Mucosa of descending colon (tissue), 3 donors: ENCODE measurements around the gene PIK3CG. TPM values are rescaled to one million over a fixed set of nuclear protein-coding genes. Genes with fewer than 3 reads are reported as not detected.

Experiments used
- ATAC-seq: fragments of 200-7000 bp; cut with Tn5 transposase; one replicate; pipeline ENCODE4 v1.9.1; 2020; ENCODE audit warnings: mild to moderate bottlenecking, moderate library complexity
- DNase-seq, 3 donors: peaks; one replicate each; pipeline ENCODE4 v3.0.0-alpha.2; 2020
- H3K36me3 ChIP-seq: fragments of 200-600 bp; one replicate; pipeline ENCODE4 v1.8.0; 2021; ENCODE audit warnings: low read depth, mild to moderate bottlenecking
- H3K4me1 ChIP-seq: fragments of 200-600 bp; one replicate; pipeline ENCODE4 v1.8.0; 2021; ENCODE audit warnings: low read depth, mild to moderate bottlenecking
- H3K4me3 ChIP-seq: fragments of 200-600 bp; one replicate; pipeline ENCODE4 v1.8.0; 2021; ENCODE audit warnings: mild to moderate bottlenecking
- H3K9me3 ChIP-seq: fragments of 200-600 bp; one replicate; pipeline ENCODE4 v1.8.0; 2021; ENCODE audit warnings: mild to moderate bottlenecking
- intact Hi-C, 2 donors: fragments of 100-400 bp; cut with DNase I in 1 of 2; cut with micrococcal nuclease in 1 of 2; formaldehyde crosslinking; loops; one replicate each; pipeline versions ENCODE4 v1.11.0 to v1.11.1; 2022; cut with DNase I, micrococcal nuclease
- total RNA-seq, 3 donors: library from RNA; stranded (reverse); fragmentation: NEBNext Ultra II Directional in 2 of 3; extraction: Animal tissue kit (Norgen Biotek cat#: 25700) in 2 of 3; gene quantifications; one replicate each; pipeline versions ENCODE4 v1.2.1 to v1.2.4, GENCODE V29; 2021 to 2023
- TF ChIP-seq, protein P1 (sequence below): fragments of 200-600 bp; IDR thresholded peaks from one replicate; pipeline ENCODE4 v1.8.0; 2022; ENCODE audit warnings: antibody characterized with exemption, mild to moderate bottlenecking
- donor health status: DM: no; HTN: no; CAD: no; lungs with moderate emphysema.
- donor health status: DM: no; HTN: no; CAD: no.
- donor health status: DM: no; HTN: yes; CAD: no.

The PIK3CG gene
- total RNA-seq, 3 donors from 2014 or later = 3.1 to 7.1 (median 5.5) TPM

DNA sequence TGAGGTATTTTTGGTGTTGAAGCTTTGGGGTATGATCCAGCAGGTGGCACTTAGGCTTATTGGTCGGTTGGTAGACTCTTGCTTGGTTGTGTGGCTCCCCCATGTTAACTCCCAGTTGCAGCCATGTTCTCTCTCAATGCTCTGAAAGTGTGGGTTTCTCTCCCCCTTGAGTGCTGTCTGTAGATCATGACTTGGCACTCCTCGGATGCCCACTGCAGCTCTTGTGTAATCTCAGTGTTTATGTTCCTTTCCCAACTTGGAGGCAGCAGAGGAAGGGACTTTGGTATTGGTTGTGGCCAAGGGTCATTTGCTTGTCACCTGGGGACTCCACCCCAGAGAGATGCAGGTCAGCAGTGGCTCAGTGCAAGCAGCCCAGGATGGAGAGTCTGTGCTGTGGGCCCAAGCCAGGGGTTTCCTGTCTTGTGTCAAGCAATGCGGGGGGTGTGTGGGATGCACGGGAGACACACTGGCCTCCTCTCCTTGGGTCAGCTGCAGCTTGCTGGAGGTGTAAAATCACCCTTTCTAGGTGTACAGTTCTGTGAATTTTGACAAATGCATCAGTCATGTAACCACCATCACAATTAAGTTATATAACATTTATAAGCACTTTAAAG, 36.9 kb downstream of the PIK3CG start:
- no peak for ATAC-seq
- no peaks in the 10 kb centered on the region for H3K36me3 ChIP-seq

DNA sequence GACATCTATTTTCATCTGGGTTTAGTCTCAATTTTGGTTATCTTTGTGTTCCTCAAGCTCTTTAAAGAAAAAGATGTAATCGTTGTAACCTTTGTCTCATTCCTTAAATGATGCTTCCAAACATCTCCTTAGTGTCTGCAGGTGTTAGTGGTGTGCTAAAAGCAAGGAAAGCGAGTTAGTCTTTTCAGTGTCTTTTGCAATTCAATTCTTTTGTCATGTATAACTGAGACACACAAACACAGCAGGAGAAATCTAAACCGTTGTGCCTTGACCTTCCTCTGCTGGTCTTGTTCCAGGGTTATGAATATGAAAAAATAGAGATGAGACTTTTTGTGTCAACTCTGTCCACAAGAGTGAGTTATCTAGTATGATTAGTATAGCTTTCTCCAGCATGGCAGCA, 40.7 kb downstream of the PIK3CG start:
- Histone ChIP-seq H3K4me3 (no peak overlapping the region), H3K9me3 (no peaks in the 10 kb centered on the region), H3K36me3 (no peaks in the 10 kb centered on the region), H3K4me1 (no peaks in the 10 kb centered on the region)
- ATAC-seq (no peak), DNase-seq (no peak)
- TF ChIP-seq, protein P1, sequence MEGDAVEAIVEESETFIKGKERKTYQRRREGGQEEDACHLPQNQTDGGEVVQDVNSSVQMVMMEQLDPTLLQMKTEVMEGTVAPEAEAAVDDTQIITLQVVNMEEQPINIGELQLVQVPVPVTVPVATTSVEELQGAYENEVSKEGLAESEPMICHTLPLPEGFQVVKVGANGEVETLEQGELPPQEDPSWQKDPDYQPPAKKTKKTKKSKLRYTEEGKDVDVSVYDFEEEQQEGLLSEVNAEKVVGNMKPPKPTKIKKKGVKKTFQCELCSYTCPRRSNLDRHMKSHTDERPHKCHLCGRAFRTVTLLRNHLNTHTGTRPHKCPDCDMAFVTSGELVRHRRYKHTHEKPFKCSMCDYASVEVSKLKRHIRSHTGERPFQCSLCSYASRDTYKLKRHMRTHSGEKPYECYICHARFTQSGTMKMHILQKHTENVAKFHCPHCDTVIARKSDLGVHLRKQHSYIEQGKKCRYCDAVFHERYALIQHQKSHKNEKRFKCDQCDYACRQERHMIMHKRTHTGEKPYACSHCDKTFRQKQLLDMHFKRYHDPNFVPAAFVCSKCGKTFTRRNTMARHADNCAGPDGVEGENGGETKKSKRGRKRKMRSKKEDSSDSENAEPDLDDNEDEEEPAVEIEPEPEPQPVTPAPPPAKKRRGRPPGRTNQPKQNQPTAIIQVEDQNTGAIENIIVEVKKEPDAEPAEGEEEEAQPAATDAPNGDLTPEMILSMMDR = no peak
- intact Hi-C loops = no loop called here

More for the DNA sequence above, 36.9 kb downstream of the PIK3CG start:
- no peak for DNase-seq
- H3K4me1 ChIP-seq = no peaks in the 10 kb centered on the region
- TF ChIP-seq, protein P1 = no peak
- intact Hi-C loops = no loop called here
- no peaks in the 10 kb centered on the region for H3K9me3 ChIP-seq
- H3K4me3 ChIP-seq = no peak overlapping the region

DNA sequence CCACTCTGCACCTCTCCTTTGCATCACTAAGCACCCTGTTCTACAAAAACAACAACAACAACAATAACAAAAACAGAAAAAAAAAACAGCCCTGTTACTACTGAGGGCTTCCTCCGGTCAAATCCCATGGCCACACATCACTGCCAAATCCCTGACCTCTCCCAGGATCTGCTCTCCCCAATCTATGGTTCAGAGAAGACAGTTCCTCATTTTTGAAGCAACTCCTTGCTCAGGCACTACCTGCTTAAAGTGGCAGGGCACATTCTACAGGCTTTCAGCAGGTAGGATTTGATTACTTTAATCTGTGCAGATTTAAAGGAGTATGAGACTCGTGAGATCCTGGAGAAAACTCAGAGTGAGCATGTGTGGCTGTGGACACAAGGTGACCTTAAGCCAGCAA, 46.9 kb downstream of the PIK3CG start:
- DNase-seq = no peak
- intact Hi-C loops = no loop called here

DNA sequence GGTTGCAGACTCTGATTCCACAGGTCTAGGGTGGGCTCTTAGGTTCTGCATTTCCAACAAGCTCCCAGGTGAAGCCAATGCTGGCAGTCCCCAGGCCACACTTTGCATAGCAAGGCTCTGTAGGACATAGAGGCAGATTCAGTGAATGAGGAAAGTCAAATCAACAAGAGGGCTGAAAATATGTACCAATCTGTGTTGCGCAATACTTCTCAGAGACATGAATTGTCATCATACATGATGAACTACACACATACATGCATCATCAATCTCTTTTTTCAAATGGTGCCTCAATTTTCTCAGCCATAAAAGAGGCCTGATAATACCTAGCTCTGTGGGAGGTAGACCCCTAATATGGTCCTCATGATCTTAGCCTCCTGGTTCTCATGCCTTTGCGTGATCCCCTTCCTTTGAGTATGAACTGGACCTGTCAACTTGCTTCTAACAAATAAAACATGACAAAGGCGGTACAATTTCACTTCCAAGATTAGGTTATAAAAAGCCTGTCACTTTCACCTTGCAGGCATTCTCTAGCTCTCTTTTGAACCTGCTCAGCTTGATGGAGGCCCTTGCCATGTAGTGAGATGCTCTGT, 49.0 kb downstream of the PIK3CG start:
- no peaks in the 10 kb centered on the region for H3K4me1 ChIP-seq
- DNase-seq (no peak), ATAC-seq (no peak)
- TF ChIP-seq, protein P1 = no peak
- H3K4me3 ChIP-seq = no peak overlapping the region
- intact Hi-C loops = no loop called here
- H3K36me3 ChIP-seq = no peaks in the 10 kb centered on the region
- no peaks in the 10 kb centered on the region for H3K9me3 ChIP-seq

More for the DNA sequence above, 46.9 kb downstream of the PIK3CG start:
- Histone ChIP-seq H3K36me3 (no peaks in the 10 kb centered on the region), H3K4me3 (no peak overlapping the region), H3K4me1 (no peaks in the 10 kb centered on the region), H3K9me3 (no peaks in the 10 kb centered on the region)
- ATAC-seq = no peak
- TF ChIP-seq, protein P1 = no peak

DNA sequence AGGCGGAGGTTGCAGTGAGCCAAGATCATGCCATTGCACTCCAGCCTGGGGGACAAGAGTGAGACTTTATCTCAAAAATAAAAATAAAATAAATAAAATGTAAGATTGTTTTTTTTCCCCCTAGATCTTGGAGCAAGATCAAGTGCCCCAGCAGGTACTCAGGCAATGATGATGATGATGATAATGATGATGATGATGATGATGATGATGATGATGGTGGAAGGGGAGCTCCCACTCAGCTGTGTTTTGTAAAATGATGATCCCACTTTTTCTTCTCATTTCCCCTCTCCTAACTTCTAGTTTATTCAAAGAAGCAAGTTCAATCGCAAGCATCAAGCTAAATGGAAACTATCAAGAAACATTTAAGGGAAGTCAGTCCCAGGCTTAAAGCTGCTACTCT, 50.3 kb downstream of the PIK3CG start:
- DNase-seq = no peak
- intact Hi-C loops = no loop called here
- H3K4me3 ChIP-seq = no peak overlapping the region

More for the DNA sequence above, 50.3 kb downstream of the PIK3CG start:
- Histone ChIP-seq H3K4me1 (no peaks in the 10 kb centered on the region), H3K9me3 (no peaks in the 10 kb centered on the region), H3K36me3 (no peaks in the 10 kb centered on the region)
- no peak for ATAC-seq
- TF ChIP-seq, protein P1 = no peak
